Measurements from ENCODE around the gene MKRN2OS. TPM values are rescaled to one million over a fixed set of nuclear protein-coding genes. Genes with fewer than 3 reads are reported as not detected.

MKRN2OS gene
- total RNA-seq, 1 donor from 2014 or later: not detected

GRCh38 chr3:12557473-12558100, 12.3 kb upstream of the MKRN2OS start:
- Histone ChIP-seq H3K27me3 (ENCODE audit: low read depth) (peaks cover 18% of the 10 kb centered on the region), H3K36me3 (no peaks in the 10 kb centered on the region), H3K4me3 (peak overlapping the region; percentile 82), H3K27ac (peak overlapping the region; percentile 97), H3K9me3 (no peaks in the 10 kb centered on the region), H3K4me1 (peaks cover 43% of the 10 kb centered on the region)
- peak; percentile 27 to 53 for ATAC-seq
- no peak for TF ChIP-seq CTCF (IDR thresholded peaks at IDR 0.05)
- no peak for DNase-seq
- intact Hi-C loops (cut with DNase I): no loop called here

- Histone ChIP-seq H3K4me3 (peak within 1 kb of the TSS; percentile 82), H3K36me3 (no peaks in the 10 kb centered on the region), H3K27ac (peak within 1 kb of the TSS; percentile 97), H3K9me3 (no peaks in the 10 kb centered on the region), H3K4me1 (peaks cover 43% of the 10 kb centered on the region), H3K27me3 (ENCODE audit: low read depth) (peaks cover 23% of the 10 kb centered on the region)
- peak; percentile 98 to 99 for ATAC-seq
- TF ChIP-seq CTCF (IDR thresholded peaks at IDR 0.05): no peak
- intact Hi-C loops (cut with DNase I): no loop called here
- DNase-seq: peak; percentile 92
Measured at GRCh38 chr3:12556690-12557472, 11.6 kb upstream of the MKRN2OS start, which contains the start of gene MKRN2. TSS of gene MKRN2 (plus strand) at chr3:12557087. CDS start at chr3:12557151, 64 bp downstream.

GRCh38 chr3:12556314-12556689, 11.0 kb upstream of the MKRN2OS start:
- TF ChIP-seq CTCF (IDR thresholded peaks at IDR 0.05): no peak
- peaks cover 43% of the 10 kb centered on the region for H3K4me1 ChIP-seq
- H3K9me3 ChIP-seq: no peaks in the 10 kb centered on the region
- intact Hi-C loops (cut with DNase I): no loop called here
- DNase-seq (no peak), ATAC-seq (peak; percentile 2 to 23)
- H3K27me3 ChIP-seq (ENCODE audit: low read depth): peaks cover 25% of the 10 kb centered on the region
- peak overlapping the region; percentile 97 for H3K27ac ChIP-seq
- H3K36me3 ChIP-seq: no peaks in the 10 kb centered on the region
- H3K4me3 ChIP-seq: peak overlapping the region; percentile 82

DNA sequence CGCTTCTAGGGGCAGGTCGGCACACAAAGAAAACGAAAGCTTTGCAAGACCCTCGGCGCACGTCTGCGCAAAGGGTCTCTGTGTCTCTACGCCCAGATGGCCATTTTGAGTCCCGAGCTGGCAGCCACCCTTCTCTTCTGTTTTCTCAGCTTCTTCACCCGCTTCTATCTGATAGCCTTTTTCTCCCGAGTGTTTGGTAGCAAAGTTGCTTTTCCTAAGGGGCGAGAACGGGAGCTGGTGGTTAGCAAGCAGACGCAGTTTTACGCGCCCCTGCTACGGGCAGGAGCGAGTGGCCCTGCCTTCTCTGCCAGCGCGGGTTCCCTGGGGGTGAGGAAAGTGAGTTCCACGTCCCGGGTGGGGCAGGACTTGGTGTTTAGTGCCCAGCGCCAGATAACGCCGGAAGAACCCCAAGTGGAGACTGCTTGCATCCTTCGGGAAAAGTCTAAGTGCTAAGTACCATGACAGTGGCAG, 8.7 kb upstream of the MKRN2OS start:
- DNase-seq: peak; percentile 49
- H3K27me3 ChIP-seq (ENCODE audit: low read depth): peaks cover 25% of the 10 kb centered on the region
- intact Hi-C loops (cut with DNase I): no loop called here

More for the DNA sequence above, 8.7 kb upstream of the MKRN2OS start:
- Histone ChIP-seq H3K4me1 (peaks cover 23% of the 10 kb centered on the region), H3K9me3 (no peaks in the 10 kb centered on the region), H3K27ac (no peak overlapping the region), H3K4me3 (peak overlapping the region; percentile 45), H3K36me3 (no peaks in the 10 kb centered on the region)
- no peak for TF ChIP-seq CTCF (IDR thresholded peaks at IDR 0.05)
- no peak for ATAC-seq
